HG02884 (cell line): ENCODE data around the gene HS1BP3.

ENCODE experiments used
- ATAC-seq: cut with Tn5 transposase; IDR thresholded peaks from one replicate; pipeline ENCODE4 v1.9.1; 2021; ENCODE audit warnings: mild to moderate bottlenecking, moderate library complexity; ENCODE audit not compliant: unreplicated experiment

The HS1BP3 gene

DNA sequence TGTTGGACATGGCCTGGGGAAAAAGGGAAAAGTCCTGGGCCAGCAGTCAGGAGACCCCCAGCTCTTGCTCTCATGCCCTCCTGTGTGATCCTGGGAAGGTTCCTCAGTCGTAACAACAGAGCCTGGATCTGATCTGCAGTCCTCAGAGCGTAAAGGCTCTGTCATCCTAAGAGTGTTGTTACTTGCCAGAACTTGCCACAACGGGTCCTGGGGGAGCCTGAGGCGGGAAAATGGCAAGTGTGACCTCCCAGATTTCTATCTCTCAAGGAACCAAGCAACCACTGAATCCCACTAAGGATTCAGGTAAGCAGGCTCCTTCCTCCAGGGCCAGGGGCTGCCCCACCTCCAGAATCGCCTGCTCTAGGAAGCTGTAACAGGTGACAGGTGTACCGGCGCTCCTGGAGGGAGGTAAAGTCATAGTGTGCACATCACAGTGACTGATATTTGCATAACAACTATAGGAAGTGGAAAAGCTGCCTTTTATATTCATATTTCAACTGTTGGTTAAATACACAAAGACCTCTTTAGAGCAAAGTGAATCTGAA, 18.4 kb downstream of the HS1BP3 start:
- ATAC-seq: no peak

DNA sequence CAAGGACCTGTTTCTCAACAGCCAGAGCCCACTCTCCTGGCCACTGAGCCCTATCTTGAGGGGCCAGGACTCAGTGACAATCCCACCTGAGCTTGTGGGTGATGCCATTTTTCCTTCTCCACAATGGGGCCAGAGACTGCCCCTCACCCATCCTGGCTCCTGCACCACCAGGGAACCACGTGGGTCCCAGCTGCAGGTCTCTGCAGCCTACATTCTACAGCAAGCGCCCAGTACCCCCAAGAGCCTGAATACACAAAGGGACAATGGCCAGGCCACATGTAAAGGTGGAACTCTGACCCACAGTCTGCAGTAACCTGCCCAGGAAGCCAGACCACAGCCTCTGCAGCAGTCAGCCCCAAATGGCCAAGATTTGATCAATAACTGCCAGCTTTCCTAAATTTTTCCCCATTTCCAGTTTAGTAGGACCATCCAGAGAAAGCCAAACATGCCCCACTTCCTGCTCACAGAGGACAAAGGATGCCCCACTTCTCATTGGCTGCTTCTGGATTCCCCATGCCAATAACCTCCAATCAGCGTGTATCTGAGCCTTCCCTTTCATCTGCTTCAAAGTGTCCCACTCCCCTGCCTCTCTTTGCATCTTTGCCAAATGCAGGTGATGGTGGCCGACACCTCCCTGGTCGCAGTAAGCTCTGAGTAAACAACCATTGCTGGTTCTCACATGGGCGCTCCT, 19.1 kb downstream of the HS1BP3 start:
- ATAC-seq: no peak

DNA sequence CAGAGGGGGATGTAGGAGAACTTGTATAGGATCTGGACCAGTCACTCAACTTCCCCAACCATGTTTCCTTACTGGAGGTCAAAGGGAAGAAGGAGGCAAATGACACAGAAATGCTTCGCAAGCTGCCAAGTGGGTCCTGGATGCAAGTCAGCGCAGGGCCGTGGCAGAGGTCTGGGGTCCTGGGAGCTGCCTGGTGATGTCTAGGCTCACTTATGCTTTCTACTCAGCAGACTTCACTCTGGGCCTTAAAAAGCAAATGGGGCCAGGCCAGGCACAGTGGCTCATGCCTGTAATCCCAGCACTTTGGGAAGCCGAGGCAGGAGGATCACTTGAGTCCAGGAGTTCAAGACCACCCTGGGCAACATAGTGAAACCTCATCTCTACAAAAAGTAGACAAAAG, 19.9 kb downstream of the HS1BP3 start:
- ATAC-seq: no peak

DNA sequence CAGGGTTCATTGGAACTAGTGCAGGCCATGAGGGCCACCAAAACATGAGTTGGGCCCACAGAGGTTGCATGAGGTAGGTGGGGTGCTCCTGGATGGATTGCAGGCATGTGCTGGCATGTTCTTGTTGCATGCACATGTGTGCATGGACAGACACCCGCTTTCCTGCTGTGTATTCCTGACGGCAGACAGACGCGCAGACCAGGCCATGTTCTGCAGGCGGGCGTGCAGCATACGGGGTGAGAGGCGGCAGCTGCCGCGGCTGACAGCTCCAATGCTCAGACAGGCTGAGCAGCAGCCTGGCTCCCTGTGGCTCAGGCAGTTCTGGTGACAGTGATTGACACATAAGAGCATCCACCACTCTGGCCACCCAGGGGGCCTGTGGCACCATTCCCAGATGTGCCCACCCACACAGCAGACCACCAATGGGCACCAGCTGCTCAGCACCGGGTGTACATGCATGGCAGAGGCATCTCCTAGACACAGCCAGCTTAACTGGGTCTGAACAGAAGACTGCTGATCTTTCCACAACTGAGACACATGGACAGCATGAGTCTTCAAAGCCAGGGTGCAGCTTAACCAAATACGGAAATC, 21.2 kb downstream of the HS1BP3 start:
- ATAC-seq: no peak

DNA sequence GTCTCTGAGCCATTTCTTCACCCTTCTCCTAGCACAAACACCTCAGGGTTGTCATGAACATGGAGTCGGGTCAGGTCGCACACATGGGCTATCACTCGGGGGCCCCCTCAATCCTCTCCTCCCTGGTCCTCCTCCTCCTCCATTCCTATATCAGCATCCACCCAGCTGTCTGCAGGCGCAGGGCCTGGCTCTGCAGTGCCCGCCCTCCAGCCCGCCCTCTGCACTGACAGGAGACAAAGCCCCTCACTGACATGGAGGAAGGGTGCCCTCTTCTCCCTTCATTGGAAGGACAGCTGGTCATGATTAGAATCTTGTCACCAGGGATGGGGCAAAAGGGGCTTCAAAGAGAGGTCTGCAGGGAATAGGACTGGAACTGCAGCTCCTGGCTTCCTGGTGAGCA, 21.7 kb downstream of the HS1BP3 start:
- no peak for ATAC-seq

DNA sequence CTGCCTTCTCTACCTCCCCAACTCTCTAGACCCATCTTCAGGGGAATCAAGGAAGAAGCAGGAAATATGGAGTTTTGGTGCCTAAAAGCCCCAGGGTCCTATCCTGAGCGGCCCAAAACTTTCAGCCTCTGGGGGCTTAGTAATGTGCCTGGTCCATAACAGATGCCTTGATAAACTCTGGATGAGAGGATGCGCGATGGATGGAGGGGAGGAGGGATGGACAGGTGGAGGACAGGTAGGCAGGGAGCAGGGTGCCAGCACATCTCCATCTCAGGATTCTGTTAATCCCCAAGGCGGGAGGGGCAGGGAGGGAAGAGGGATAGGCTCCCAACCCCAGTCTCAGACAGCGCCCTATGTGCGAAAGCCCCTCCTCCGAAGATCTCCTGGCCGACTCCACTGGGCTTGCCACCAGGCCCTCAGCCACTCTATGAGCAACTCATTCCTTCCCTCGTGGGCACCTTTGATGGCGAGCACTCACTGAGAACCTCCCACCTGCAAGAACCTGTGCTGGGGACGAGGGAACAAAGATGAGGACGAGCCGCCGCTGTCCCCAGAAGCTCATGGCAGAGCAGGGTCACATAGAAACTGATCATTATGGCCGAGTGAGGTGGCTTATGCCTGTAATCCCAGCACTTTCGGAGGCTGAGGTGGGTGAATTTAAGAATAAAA, 23.1 kb downstream of the HS1BP3 start:
- ATAC-seq: no peak

DNA sequence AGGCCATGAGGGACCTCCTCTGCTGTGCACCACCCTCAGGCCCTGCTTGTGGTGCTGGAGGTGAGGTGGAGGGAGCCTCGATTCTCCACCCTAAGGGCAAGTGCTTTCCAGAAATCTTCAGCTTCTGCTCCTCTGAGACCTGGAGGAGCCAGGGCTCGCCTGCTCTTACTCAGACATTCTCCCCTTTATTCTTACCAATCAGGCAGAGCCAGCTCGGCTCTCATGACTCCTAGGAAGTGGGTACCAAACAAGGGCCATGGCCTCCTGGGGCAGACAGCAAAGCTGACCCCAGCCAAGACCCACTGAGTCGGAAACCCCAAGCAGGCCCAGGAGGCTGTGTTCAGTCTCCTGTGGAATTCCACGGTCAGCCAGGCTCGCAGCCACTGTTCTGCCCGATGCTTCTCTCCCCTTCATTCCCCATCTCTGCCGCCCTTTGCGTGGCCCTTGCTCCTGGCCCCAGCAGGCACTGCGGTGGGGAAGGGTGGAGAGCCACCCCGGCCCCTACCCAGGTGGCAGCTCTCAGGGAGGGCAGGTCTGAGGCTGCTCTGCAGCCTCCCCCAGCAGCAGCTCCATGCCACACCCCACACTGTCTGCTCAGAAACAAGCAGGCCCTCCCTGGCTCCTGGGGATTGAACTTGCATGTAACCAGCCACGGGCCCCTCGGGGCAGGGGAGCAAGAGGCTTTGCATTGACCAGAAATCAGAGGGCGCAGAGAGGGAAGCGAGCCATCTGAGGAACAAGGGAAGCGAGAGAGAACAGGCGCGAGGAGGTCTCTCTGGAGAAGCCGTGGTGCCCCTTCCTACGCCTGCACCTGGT, 24.0 kb downstream of the HS1BP3 start:
- ATAC-seq: no peak

DNA sequence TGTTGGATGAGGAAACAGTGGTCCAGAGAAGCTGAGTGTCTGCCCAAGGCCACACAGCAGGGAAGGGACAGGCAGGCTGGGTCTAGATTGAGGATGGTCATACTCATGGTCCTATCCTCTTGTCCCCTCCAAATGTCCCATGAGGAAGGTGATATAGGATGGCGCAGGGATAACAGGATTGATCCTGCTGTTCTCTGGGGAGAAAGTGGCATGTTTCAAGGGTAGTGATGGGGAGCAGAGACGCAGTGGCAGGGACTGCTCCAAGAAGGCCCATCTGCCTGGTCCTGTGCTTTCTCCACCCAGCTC, 24.6 kb downstream of the HS1BP3 start:
- ATAC-seq: no peak

DNA sequence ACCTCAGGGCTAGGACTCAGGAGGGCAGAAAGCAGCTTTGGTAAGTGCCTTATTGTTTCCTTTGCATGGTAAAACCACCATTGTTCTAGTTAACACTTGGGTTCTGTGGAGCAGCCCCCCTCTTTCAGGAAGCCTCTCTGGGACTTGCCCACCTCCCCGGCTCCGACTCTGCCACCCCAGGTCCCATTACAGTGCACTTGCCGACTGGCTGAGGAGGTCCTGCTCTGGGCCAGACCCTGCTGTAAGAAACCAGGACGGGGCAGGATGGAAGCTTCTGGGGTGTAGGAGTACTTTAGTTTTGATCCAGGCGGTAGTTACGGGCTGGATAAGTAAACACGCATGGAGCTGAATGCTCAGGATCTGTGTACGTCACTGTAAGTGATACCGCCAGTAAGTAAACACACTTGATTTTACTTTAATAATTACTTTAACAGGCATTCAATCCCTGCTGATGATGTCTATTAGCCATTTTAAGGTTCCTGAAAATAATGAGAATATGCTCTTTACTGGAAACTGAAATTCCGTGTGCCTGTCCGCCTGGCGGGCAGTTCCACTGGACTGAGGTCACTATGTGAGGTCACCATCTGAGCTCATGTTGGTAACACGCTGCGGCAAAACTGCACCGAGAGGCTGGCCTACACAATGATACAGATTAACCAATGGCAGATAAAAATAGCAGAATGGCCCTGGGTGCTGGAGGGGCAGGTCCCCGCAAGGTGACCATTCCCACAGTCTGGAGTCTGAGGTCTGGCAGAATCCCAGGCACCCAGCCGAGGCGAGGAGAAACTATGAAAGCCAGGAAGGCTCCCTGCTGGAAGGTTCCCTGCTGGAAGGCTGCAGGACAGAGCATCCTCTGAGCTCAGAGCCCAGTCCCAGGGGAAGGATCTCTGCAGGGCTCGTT, 25.2 kb downstream of the HS1BP3 start:
- no peak for ATAC-seq

DNA sequence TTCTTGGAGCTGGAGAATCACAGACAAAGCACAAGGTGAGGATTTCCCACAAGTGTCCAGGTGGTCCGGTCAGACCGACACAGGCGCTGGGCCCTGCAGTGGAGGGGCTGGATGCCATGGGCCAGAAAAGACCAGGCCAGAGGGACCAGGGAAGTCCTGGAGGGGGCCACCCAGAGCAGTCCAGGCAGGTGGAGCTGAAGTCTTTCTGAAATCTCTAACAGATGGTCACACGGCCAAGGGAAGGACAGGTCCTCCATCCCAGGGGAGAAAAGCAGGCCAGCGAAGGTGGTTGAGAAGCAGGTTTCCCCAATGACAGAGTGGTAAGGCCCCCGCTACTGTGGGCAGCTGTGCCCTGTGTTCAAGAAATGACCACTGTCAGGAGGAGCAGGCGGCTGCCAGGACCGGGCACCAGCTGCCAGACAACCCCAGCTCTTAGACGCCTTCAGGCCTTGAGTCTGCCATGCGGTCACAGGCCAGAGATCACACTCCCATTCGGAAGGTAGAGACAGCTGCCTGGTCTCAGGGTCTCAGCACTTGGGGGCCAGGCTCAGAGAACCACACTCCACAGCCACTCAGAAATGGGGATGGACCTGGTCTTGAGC, 25.9 kb downstream of the HS1BP3 start:
- no peak for ATAC-seq

DNA sequence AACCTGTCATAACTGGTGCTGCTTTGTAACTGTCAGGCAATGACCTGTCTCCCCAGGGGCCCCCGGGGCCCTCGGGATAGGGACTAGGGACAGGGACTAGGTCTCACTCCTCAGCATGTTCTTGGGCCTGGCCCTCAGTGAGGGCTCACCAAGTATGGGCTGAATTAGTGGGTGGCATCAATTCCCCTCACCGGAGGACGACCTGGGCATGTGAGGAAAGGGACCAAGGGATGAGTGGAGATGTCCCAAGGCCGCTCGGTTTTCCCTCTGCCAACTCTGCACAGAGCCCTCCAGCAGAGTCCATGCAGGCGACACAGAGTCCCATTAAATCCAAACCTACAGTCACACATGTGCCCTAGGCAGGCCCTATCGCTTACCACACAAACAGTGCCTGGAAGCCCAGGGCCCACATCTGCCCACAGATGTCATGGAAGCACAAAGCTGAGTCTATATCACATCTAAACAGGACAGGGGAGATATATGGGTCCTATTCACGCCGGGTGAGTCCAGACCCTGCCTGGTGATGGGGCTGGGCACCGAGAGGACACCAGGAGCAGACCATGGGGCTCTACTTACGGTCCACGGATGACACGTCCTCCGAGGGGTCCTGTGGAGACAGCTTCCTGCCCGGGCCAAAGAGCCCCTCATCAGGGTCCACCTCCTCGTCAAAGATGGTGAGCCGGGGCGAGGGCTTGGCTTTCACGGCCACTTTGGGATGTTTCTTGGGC, 26.6 kb downstream of the HS1BP3 start:
- ATAC-seq: no peak

DNA sequence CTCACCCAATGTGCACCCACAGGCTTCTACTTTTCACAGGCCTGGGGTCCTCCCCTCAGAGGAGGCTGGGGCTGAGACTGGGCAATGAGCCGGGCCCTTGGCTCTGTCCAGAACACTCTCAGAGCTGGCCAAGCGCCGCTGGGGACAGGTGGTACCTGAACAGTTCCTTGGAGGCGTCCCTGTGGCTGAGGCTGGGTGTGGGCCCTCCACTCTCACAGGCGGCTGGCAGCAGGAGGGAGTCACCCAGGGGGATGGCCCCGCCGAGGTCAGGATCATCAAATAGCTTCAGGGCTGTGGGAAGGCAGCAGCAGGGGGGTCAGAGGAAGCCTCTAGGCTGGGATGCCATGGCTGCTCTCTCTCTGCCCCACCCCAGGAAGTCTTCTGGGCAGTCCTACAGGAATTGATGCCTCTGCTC, 27.1 kb downstream of the HS1BP3 start:
- no peak for ATAC-seq

DNA sequence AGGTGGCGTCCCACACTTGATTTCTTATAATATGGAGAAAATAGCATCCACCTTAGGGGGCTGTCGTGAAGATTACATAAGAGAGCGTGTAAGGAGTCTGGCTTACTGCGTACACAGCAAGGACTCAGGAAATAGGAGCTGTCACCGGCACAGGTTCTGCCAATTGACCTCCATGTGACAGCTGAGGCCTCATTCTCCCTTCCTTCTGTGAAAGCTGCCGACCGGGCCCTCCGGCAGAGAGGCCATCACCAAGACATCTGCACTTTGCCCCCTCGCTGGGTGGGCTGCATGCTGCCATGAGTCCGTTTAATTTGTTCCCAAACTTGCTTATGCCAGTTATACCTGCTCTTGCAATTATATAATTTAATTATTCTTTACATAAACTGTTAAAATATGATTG, 27.7 kb downstream of the HS1BP3 start:
- ATAC-seq: no peak

DNA sequence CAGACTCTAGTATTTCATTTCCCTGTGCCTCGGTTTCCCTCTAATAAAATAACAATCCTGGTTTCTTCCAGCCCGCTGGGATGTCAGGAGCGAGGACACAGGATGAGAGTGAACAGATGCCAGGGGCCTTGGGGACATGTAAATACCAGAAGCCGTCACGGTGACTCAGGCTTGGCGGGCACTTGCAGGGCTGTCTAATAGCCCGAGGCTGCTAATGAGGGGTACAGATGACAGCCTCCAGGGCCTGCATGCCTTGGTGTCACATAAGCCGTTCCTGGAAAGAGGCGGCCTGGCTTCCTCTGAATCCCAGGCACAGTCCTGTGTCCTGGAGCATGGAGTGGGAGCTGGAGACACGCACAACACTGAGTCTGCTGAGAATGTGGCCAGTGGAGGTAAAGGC, 28.2 kb downstream of the HS1BP3 start:
- no peak for ATAC-seq

DNA sequence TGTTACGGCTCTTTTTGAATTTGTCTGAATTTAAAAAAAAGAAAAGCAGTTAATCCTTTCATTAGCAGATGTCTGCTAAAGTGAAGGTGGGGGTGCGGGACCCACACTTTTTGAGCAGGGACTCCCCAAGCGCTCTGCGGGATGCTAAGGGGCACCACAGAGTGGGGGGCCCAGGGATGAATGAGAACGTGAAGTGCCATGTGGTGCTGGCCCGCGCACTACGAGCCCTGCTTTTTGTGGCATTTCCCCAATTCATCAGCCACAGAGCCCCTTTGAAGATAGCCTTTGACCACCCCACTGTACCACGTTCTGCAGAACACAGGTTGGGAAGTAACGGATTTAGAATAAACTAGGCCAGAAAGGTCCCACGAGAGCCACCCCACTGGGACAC, 28.6 kb downstream of the HS1BP3 start:
- ATAC-seq: no peak

DNA sequence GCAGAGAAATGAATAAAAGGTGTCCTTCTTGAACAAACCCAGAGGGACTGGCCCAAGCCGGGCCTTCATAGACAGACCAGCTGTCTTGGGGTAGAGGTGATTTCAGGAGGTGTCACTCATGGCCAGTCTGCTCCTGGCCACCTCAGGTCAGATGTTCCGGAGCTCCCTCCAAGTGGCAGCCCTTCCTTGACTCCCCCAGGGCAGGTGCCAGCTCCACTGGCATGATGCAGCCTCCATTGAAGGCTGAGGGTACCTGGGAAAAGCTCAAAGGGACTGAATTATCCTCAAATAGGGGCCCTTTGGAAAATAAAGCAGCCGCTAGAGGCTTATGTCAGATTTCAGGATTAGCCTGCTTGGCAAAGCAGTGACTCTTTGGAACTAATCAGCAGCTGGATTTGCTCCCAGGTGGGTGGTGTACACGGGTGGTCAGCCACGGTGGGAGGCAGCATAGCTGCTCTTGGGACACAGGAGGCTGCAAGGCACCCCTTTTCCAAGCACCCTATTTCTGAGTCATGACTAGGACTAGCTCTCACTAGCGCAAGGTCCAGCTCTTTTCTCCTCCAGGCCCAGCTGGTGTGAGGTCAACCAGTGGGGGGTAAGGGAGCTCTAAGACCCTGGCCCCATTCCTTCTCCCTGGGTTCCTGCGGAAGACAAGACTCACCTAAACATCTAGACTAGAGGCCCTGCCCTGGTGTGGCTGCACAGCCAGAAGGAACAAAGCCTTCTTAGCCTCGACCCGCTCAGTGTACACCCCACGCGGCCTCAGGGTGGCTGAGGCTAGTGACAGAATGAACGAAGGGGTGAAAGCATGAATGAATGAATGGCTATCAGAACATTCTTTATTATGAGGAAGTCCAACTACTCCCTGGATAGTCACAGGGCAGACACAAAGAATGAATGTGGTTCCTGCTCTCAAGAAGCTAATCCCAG, 29.3 kb downstream of the HS1BP3 start:
- ATAC-seq: no peak

DNA sequence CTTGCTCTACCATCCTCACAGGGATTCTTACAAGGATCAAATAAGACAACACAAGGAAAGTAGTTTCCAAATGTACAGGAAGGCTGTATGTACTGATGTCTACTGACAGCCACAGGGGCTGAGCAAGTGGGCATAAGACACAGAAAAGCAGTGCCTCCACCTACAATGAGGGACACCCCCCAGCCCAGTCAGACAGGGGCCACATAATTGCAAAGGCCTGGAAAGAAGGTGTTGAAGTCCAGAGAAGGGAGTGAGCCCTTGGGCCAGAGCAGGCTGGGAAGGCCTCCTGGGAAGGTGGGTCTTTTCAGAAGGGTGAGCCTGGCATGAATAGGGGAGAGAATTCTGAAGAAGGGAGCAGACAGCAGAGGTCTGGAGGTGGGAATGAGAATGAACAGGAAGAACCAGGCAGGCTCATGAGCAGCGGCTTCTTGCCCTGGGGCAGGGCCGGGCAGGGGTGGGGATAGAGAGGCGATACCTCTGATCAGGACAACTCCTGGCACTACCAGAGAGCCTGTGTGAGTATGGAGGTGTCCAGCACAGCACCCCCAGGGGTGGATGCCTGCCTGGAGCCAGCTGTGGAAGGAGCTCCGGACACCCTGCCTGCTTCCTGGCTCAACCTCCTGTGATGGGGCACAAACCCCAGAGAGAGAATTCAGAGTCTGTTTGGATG, 30.1 kb downstream of the HS1BP3 start:
- ATAC-seq: no peak

DNA sequence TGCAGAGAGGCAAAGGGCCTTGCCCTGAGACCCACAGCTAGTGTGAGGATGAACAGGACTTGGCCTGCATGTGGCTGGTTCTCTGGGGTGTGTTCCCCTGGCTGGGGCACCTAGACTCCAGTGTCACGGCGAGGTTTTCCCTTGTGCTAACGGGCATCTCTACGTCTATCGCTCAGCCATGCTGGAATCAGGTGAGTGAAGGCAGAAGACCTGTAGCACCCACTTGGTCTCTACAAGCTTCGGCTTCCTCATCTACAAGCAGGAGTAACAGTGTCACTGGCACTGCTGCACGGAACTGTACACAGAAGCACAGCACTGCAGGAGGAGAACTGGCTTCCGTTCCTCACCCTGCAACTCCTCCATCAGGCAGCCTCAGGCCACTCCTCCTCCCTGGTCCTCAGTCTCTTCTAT, 30.6 kb downstream of the HS1BP3 start:
- no peak for ATAC-seq
